Measurements from ENCODE around the gene CLSTN2.

CLSTN2 gene

DNA sequence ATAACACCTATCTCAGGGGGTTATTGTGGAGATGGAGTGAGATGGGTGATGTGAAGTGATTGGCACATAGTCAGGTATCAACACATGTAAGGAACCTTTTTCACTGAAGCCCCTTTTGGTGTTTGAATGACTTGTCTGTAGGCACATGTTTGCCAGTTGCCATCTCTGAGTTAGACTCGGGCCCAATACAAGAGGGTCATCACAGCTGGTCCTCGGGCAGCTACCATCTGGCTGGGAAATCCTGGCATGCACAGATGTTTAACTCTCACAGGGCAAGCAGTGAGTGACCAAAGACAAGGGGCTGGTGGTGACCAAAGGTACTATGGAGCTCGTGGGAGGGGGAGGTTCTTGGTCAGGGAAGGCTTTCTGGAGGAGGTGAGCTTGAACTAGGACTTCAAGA, 118.8 kb downstream of the CLSTN2 start:
- no peak for DNase-seq

DNA sequence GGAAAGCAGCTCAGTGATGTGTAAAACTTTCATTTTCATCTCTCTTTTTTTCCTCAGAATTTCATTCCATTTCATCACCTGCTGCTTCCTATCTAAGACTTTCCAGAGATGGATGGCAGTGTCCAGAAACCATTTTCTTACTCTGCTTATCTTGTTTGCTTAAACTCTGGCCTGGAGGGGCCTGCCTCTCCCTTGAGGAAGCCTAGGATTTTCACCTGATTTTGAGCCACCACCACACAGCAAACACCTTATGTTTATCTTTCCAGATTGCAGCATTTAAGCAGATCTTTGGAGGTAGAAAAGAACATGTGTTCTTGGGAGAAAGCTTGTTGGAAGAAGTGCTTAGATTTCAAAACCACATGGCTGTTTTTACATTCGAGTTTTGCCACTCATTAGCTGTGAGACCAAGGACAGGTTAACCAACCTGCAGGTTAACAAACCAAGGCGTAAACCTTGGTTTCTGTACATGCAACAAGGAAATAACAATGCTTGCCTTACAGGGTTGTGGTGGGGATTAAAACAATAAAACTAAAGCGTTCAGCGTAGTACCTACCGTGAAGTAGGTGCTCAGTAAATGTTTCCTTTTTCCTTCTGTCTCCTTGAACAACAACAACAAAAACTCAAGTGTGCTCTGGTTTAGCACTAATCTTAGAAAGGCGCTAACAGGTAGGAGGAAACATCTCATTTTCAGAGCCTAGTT, 120.3 kb downstream of the CLSTN2 start:
- DNase-seq = no peak

DNA sequence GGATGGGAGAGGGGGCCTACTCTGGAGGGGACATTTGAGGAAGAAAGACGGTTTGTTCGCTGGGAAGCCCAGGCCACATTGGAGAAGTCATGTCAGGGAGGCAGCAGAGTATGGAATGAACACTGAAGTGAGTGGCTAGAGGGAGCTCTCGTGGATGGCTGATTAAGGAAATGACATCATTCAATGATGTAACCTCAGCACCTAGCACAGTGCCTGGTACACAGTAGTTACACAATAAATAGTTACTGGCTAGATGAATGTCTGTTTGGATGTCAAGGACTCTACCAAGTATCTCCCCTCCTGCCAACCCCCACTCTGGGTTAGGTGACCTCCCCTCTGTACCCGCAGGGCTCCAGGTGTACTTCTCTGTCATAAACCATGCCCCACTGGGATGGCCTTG, 121.1 kb downstream of the CLSTN2 start:
- no peak for DNase-seq

DNA sequence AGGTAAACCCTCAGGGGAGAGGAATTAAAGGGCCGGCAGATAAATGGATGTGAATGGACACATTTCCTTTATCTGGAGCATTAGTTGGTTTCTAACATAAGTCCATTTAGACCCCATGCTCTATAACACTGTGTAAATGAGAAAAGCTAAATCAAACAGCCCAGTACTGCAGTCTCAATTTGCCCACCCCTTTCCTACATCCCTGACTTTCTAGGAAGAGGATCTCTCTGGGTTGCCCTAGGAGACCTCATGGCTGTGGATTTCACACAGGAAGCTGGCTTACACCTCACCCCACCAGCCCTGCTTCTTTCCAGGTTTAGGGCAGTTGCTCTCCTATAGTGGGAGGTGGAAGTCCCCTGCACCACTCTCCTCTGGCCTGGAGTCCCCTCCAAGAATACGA, 126.2 kb downstream of the CLSTN2 start:
- no peak for DNase-seq

DNA sequence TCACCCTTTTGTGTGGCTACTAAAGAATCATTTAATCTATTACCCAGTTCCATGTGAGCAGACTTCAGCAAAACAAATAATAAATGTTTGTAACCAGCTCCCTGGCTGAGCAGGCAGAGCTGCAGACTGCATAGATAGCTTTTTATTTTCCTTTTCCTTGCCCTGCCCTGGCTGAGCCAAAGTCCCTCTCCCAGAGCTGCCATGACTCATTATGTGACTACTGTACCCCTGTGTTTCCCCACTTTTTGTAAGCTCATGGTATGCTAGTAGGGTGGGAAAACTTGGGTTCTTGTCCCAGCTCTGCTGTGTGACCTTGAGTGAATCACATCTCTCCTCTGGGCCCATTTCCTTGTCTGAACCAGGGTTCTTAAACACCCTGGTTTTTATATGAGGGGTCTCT, 127.5 kb downstream of the CLSTN2 start:
- DNase-seq = no peak

DNA sequence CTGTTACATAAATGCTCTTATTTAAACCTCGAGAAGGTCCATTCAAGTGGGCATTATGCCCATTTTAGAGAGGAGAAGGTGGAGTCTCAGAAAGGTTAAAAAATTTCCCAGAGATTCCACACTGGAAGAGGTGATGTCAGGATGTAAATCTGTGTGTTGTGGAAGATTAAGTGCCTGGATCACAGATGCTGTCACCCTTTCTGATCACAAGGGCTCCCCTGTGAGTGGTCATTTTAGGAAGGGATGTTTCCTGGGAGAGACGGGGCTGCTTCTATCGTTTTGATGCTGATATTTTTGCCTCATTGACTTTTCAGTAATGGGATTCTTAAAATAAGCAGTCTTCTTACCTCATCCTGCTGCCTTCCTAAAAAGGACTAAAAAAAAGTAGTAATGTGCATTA, 132.5 kb downstream of the CLSTN2 start:
- DNase-seq = no peak

DNA sequence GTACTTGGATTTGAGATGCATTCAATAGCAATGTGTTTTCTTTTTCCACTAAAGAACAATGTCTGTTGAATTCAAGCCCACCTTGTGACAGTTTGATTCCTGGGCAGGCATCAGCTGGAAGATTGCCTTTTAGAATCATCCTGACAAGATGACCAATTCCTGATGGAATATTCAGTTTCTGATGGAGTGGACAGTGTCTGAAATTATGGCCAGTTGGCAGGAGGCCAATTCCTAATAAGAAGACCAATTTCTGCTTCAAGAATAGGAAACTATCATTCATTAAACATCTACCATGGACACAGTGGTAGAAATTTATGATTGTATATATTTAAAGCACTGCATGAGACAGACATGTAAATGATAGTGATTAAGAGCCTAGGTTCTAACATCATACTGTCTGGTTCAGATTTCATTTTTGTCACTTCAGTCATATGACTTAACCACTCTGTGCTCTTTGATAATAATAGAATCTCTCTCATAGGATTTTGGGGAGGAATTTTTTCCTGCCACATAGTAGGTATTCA, 133.6 kb downstream of the CLSTN2 start:
- no peak for DNase-seq

DNA sequence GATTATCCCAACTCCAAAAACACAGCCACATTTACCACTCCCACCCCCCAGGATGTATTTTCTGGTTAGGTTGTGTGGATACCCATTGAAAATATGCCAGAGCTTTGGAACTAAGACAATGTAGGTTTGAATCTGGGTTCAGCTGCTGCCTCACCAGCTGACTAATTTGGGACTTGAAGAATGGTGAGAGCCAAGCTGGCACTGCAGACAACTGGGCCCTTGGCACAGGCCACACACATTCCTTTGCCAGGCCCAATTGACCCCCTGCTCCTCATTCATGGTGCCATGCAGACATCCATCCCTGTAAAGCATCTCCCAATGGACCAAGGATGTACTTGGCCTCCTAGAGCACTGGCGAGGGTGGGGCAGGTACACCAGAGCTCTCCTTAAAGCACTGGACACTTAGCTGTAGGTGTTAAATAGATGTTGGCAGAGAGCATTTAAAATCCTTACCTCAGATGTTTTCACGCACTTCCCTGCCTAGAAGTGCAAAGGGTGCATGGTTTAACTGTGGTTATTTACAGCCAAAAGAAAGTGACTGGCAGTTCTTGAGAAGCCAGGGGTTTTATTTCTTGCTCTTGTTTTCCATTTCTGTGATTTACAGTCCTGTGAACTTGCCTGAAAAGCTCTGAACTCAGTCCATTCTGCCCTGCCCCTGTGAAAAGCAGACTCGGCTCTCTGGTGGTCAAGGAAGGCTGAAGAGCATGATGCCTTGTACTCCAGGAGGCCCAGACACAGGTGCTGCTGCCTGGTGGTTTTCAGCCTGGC, 138.5 kb downstream of the CLSTN2 start:
- DNase-seq = no peak

DNA sequence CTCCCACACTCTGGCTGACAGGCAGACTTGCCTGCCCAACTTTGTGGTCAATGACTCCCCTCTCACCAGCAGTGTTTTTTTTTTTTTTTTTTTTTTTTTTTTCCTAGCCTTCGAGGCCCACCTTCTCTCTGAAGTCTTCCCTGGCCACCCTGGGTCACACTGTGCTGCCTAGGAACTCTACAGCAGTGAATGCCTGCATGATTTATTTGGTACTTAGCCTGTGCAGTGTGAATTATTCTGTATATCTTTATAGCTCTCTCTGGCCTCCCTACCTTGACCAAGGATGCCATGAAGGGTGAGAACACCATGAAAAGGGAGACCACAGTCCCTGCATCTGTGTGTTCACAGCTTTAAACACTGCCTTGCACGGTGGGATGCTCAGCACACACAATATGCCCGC, 141.6 kb downstream of the CLSTN2 start:
- no peak for DNase-seq

DNA sequence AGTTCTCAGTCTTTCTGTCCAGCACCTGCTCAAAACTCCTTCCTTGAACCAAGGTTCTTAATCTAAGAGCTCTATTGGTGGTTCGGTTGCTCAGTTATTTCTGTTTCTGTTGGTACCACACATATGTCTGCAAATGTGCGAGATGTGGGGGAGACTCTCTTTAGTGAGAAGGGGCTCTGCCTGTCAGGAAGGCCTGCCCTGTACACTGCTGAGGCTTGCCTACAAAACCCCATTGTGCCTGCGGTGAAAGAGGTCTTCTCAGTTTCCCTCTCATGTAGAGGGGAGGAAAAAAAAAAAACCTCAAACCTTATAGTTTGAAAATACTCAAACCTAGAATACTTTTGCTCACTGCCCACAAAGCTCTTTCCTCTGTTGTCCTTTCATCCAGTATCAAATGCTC, 142.4 kb downstream of the CLSTN2 start:
- no peak for DNase-seq

DNA sequence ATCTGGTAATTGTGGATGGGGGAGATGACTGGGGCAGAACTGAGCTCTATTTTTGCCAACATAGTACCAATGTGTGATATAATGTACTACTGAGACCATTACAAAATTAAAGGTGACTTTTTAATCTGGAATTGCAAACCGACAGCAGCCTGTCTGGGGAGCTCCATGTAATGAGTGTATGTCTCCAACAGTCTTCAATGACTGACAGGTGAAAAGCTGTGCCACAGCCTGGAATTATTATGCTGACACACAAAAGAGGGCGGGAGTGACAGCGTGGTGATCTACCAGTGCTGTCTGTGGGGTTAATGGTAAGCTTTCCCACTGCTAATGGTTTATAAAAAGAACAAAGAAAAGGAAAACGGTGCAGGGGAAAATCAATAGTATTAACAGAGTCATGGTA, 143.4 kb downstream of the CLSTN2 start:
- no peak for DNase-seq

DNA sequence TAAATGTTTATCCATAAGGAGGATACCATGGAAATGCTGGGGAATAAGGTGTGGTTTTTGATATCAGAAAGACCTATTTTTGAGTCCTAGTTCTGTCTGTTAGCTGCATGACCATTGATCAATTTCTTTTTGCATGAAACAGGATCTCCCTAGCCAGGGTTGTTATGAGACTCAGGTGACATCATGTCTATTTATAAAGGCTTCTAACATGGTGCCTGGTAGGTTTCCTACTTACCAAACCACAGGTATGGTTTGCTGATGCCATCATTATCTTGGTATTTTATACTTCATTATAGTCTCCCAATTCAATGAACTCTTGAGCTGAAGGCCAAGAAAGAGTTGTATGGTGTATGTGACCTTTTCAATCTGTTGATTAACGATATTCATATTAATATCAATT, 144.0 kb downstream of the CLSTN2 start:
- no peak for DNase-seq

DNA sequence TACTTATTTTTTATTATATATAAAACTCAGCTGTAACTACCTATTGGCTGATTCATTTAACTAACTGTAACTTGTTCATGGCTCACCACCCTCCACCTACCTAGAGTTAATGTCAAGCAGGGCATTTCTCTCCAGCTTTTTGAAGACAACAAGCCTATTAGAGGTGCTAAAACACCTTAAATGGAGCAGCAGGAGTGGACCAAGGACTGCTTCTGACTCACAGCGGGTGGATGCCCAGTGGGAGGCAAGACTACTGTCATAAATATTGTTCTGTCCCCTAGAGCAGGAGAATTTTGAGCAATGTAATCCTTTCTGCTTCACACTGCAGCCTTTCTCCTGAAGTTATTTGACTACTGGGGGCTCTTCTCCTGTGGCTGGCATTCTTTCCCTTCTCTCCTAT, 146.9 kb downstream of the CLSTN2 start:
- DNase-seq = no peak

DNA sequence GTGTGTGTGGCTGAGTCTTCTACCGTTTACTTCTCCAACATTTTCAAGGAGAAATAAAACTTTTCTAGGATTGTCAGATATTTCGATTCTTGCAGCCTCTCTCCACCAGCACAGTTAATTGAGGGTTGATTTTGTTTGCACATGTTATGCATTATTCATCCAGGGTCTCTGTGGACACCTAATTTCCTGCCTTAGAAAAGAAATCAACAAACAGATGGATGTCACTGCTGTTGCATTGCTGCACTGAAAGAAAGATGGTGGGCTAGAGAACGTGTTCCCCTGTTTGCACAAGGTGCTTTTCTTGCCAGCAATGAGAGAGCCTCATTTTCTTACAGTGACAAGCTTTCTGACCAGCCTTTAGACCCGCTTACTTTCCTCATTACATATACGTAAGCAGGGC, 150.0 kb downstream of the CLSTN2 start:
- DNase-seq = no peak

DNA sequence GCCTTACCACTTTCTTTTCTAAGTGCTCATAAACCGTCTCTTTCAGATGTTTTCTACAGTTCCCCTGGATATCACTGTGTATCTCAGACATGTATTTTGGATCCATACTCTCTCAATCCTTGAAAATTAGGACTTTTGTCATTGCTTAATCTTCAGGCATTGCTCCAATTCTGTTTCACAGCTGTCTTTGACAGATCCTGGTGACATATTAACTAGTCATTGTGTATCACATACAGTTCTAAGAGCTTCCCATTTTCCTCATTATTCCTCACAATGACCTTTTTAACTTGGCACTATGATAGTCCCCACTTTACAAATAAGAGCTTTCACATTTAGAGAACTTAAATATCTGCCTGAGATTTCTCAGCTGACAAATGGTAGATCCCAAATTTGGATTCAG, 151.7 kb downstream of the CLSTN2 start:
- no peak for DNase-seq

DNA sequence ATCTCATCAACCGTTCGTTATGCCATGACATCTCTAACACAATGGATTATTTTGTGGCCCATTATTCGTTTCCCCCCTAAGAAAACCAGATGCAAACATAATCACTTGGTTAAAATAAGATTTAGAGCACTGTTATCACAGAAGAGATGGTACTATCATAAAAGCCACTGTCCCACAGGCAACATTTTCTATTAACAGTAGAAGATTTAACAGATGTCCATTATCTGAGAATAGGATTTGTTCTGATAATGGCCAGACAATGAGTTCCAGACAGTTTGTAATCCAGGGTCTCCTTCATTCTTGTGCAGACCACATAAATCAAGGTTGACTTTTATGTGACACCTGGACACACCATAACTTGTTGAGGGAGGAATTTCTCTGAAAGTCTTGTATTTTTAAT, 153.1 kb downstream of the CLSTN2 start:
- no peak for DNase-seq

DNA sequence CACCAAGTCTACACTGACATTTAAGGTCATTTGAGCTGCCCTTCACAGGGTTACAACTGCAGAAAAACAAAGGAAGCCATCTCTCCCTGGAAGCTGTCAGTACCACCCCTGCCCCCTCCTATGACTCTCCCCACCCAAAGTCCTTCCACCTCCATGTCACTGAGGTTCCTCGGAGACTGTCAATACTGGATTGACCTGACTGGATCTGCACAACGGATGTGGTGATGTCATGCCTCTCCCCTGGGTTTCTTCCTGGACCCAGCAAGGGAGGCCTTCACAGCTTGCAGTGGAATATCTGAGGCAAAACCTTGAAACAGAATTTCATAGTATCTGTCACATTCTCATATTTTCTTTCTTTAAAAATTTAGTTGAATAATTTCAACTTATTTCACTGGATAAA, 153.5 kb downstream of the CLSTN2 start:
- no peak for DNase-seq

DNA sequence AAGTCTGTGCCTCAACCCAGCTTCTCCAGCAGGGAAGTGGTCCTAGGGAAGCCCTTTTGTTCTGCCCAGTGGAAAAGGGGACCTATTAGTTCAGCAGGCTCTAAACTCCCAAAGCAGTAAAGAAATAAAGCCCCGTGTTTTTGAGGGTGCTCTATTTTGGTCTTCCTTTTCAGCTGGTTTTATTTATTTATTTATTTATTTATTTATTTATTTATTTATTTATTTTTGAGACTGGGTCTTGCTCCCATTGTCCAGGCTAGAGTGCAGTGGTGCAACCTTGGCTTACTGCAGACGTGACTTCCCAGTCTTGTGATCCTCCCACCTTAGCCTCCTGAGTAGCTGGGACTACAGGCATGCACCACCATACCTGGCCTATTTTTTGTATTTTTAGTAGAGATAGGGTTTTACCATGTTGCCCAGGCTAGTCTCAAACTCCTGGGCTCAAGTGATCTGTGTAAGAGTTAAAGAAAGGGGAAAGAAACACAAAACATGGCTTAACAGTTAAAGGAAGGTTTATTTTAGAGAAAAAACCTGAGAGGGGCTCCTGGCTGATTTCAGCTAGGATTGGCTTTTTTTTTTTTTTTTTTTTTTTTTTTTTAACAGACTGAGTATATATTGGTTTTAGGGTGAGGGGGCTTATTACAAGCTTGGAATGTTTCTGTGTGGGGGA, 154.6 kb downstream of the CLSTN2 start:
- no peak for DNase-seq

DNA sequence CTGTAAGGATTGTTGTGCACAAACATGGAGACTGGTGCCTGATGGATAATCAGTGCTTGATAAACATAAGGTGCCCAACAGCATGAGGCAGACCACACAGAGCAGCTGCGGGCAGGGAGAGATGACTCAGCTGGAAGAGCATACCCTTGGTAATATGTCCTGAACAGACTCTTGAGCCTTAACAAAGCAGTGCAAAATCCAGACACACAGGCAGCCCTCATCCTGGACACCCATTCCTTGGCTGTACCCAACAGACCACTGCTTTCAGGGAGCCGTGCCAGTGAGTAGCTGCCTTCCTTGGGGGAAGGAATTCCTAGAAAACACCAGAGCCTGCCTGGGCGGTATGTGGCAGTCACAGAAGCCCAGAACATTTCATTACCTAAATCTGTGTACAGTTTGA, 156.2 kb downstream of the CLSTN2 start:
- DNase-seq = no peak

DNA sequence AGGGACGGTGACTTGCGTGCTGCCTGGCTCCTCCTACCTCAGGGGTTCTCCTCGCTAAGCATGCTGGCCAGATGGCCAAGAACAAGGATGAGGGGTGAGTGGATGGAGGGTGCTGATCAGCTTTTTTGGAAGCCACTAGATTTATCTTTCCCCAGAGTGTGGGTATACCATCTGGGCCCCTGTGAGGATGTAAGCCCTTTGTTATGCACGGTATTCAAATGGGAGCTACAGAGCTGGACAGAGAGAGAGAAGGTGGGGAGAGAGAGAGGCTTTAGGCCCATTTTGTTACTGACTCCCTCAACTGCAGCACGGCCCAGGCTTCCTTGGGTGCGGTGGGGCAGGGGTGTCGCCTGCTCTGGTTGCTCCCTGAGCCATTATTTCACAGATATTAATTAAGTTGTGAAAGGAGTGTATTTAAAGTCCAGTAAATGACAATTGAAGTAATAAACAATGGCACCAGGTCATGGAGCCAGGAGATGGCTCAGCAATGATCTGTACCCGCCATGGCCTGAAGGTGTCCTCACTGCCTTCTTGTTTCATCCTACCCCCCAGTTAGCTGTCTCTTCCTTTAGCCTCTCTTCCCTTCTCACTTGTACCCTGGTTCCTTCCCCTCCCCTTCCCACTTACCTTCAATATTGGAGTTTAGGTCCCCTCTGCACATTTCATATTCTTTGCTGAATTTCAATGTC, 158.0 kb downstream of the CLSTN2 start:
- no peak for DNase-seq

DNA sequence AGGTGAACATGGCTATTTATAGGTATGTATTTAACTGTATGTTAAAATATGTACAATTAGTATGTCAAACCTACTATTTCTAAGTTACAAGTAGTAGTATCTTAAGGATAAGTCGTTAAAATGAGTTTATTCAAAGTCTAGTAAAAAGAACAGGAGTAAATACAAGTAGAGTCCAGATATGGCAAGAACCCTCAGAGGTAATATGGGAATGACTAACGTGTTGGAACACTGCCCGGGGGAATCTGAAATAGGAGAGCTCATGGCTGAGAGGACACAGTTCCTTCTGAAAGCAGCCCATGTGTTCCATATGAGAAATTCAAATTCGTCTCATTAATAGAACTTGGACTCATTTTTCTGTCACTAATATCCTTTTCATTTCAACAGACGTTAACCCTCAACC, 158.8 kb downstream of the CLSTN2 start:
- DNase-seq = no peak

DNA sequence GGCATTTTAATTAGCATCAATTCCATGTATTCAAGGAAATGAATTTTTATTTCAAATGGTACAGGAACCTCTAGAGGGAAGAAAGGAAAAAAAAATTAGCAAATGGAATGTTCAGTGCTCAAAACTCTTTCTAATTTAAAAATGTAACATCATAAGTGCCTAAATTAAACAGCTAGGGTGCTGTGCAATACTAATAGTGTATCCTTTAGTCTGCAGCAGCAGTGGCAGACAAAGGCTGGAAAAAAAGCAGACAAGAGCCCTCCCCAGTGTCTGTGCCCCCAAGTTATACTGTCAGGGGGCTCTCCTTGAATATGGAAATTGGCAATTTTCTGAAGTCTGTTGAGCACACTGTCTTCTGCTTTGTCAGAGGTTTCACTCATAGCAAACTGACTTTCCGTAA, 159.5 kb downstream of the CLSTN2 start:
- no peak for DNase-seq

DNA sequence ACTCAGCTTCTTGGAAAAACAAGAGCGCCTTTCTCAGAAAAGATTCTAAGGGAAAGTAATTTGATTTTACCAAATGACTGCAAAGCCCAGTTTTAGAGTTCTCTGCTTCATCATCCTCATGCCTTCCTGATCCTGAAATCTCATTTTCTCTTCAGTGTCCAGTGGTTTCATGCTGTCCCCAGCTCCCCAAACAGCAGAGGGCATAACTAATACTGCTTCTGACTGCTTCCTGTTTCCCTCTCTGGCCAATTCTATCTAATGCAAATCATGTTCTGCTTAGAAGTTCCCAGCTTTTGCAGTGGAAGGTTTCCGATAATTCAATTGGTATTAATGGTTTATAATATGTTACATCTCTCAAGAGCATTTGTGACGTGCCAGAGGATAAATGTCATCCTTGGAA, 161.1 kb downstream of the CLSTN2 start:
- DNase-seq = no peak

All from hippocampal formation (tissue), 2 donors.